ENCODE measurements around the gene ANKRD1.

The ANKRD1 gene

GRCh38 chr10:90927293-90927692 is 6.4 kb upstream of the ANKRD1 start:
- ChIA-PET CTCF (interaction anchor here (0.6 kb wide), 1 partner anchor 323 kb away, joined by 3 read pairs; no protein-coding TSS in a partner anchor), POLR2A (ENCODE audit: low non-redundant PET) (no interaction called here)
- H3K27ac ChIP-seq = no peak overlapping the region
- no peak for DNase-seq (ENCODE audit: low spot score)
- TF ChIP-seq CTCF (conservative IDR thresholded peaks at IDR 0.05; ENCODE audit: low read depth) = no peak

GRCh38 chr10:90925079-90926029 is 4.5 kb upstream of the ANKRD1 start:
- ChIA-PET POLR2A (ENCODE audit: low non-redundant PET) (no interaction called here), CTCF (interaction anchor here (0.5 to 0.8 kb wide), 2 partner anchors 13 to 941 kb away, joined by 5 to 6 read pairs; no protein-coding TSS in a partner anchor)
- H3K27ac ChIP-seq = no peak overlapping the region
- no peak for TF ChIP-seq CTCF (conservative IDR thresholded peaks at IDR 0.05; ENCODE audit: low read depth)
- no peak for DNase-seq (ENCODE audit: low spot score)

GRCh38 chr10:90924552-90924951 is 3.7 kb upstream of the ANKRD1 start:
- POLR2A ChIA-PET (ENCODE audit: low non-redundant PET) = no interaction called here
- TF ChIP-seq CTCF (conservative IDR thresholded peaks at IDR 0.05; ENCODE audit: low read depth) = no peak
- CTCF ChIA-PET = no interaction called here
- H3K27ac ChIP-seq = no peak overlapping the region
- DNase-seq (ENCODE audit: low spot score) = no peak

- H3K27ac ChIP-seq = no peak overlapping the region
- DNase-seq (ENCODE audit: low spot score) = no peak
- ChIA-PET POLR2A (ENCODE audit: low non-redundant PET) (no interaction called here), CTCF (interaction anchor here (1.6 kb wide), 1 partner anchor 12 kb away, joined by 4 read pairs; no protein-coding TSS in a partner anchor)
- no peak for TF ChIP-seq CTCF (conservative IDR thresholded peaks at IDR 0.05; ENCODE audit: low read depth)
These were observed 2.3 kb upstream of the ANKRD1 start for GRCh38 chr10:90923111-90923731.

GRCh38 chr10:90921906-90922305 is 1.0 kb upstream of the ANKRD1 start:
- no peak for TF ChIP-seq CTCF (conservative IDR thresholded peaks at IDR 0.05; ENCODE audit: low read depth)
- CTCF ChIA-PET = interaction anchor here (0.6 to 1.6 kb wide), 4 partner anchors 10 to 1286 kb away, joined by 3 to 4 read pairs (median 4); no protein-coding TSS in a partner anchor
- POLR2A ChIA-PET (ENCODE audit: low non-redundant PET) = no interaction called here
- no peak overlapping the region for H3K27ac ChIP-seq
- DNase-seq (ENCODE audit: low spot score) = no peak

- TF ChIP-seq CTCF (conservative IDR thresholded peaks at IDR 0.05; ENCODE audit: low read depth) = no peak
- ChIA-PET POLR2A (ENCODE audit: low non-redundant PET) (no interaction called here), CTCF (interaction anchor here (0.7 to 1.1 kb wide), 2 partner anchors 332 to 335 kb away, joined by 3 to 4 read pairs; no protein-coding TSS in a partner anchor)
- DNase-seq (ENCODE audit: low spot score) = no peak
- H3K27ac ChIP-seq = no peak overlapping the region
These were observed 958 bp downstream of the ANKRD1 start for GRCh38 chr10:90919683-90920574.

Measured in RWPE1 (cell line).